HG02885 (cell line): Measurements from ENCODE around the gene C6orf15.

Experiments
- ATAC-seq: cut with Tn5 transposase; IDR thresholded peaks from one replicate; pipeline ENCODE4 v1.9.1; 2021; ENCODE audit warnings: mild to moderate bottlenecking; ENCODE audit not compliant: unreplicated experiment, poor library complexity

C6orf15 gene

DNA sequence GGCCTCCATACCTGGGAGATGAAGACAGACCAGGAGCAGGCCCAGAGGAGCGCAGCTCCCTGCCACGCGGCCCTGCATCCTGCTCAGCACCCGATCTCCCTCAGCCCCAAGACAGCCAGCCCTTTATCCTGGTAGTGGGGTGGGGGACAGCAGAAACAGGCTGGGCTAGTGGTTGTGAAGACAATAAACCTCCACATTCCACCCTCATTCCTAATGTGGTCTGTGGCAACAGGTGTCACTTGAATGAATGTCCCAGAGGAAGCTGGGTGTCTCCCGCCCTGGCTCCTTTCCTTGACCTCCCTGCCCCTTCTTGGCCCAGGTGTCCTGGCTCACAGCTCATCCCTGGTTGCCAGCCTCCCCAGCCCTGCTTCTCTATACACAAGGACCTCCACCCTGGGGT is at the start of gene C6orf15:
Gene C6orf15, minus strand, starts transcription at position 98 of the 400 bp plus-strand sequence. Its CDS starts 20 bp downstream, at position 78.
- ATAC-seq, result no peak

DNA sequence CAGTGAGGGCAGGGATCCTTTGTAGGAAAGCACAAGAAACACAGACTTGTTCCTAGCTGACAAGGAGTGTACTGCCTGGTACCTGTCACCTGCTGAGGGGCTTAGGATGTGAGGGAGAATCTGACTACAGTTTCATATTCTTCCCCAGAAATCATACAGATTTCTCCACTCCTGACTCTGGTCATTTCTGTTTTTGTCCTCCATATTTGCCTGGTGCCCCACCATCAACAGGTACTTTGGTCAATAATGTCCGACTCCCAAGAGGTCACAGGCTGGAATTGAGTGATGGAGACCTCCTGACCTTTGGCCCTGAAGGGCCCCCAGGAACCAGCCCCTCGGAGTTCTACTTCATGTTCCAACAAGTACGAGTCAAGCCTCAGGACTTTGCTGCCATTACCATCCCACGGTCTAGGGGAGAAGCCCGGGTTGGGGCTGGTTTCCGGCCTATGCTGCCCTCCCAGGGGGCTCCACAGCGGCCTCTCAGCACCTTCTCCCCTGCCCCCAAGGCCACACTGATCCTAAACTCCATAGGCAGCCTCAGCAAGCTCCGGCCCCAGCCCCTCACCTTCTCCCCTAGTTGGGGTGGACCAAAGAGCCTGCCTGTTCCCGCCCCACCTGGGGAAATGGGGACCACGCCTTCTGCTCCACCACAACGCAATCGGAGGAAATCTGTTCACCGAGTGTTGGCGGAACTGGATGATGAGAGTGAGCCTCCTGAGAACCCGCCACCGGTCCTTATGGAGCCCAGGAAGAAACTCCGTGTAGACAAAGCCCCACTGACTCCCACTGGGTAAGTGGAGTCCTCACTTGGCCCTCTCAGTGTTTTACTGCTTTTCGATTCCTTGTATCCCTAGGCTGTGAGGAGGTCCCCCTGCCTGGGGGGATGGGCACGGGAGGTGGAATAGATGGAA is 49.1 kb upstream of the C6orf15 start:
- ATAC-seq, result no peak

DNA sequence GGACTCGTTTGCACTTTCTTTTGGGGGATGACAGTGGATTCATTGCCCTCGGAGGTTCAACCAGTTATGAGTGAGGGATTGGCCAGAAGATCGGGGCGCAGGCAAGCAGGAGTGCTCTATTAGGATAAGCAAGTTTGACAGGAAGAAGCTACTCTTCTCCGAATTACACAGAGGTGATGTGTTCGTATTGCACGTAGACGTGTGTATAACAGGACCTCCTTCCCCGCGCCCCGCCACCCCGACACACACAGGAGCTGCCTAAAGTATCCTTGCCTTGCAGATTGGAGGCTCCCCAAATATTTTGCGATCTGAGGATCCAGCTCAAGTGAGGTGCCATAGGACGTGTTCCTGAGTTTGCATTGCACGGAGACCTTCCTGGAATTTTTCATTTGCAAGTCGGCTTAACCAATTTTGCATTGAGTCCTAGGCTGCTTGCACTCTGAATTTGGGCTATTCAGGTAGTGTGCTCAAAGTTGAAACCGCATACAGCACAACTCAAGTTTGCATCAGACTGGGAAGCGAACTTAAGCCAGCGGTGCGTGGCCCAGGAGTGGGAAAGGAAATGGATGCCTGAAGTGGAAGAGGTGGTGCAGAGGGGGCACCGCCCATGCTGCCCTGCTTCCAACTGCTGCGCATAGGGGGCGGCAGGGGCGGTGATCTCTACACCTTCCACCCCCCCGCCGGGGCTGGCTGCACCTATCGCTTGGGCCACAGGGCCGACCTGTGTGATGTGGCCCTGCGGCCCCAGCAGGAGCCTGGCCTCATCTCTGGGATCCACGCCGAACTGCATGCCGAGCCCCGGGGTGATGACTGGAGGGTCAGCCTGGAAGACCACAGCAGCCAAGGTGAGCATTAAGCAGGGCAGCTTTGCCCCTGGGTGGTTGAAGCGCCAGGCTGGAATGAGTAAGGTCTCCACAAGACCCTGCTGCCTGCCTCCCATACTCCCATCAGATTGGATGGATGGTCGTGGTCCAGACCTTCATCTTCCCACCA is 46.8 kb upstream of the C6orf15 start:
- ATAC-seq, result peak; percentile 1

DNA sequence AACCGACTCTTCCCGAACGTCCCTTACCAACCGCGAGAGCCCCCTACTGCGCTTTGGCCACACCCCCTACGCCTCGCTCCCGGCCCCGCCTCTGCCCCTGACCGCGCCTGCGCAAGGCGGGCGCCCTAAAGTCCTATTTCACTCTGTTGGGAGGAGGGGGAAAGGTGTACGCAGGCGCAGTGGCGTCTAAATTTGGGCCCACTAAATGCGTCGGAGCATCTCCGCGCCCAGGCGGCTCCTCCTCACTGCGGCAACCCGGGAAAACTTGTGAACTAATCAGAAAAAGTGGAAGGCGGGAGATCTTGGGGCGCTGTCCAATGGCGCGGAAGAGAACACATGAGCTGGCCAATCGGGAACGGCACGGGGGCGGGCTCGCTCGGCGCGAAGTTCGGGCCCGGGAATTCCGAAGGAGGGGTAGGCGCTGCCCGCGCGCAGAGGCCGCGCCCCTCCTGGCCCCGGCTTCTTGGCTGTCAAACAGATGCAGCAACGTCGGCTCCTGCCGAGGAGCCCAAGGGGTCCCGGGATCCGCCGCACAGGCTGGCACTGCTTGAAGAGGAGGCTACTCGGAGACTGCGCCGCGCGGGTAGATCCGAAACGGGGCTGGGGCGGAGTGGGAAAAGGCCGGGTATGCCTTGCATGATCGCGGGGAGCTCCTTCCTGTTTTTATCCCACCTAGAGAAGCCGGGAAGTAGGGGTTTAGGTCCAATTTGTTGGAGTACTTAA is 45.9 kb upstream of the C6orf15 start, which contains the start of gene TCF19:
Gene TCF19, plus strand, starts transcription at position 450 of the 723 bp plus-strand sequence. CDS start 881 bp downstream, outside the sequence.
- ATAC-seq, result peak; percentile 87

DNA sequence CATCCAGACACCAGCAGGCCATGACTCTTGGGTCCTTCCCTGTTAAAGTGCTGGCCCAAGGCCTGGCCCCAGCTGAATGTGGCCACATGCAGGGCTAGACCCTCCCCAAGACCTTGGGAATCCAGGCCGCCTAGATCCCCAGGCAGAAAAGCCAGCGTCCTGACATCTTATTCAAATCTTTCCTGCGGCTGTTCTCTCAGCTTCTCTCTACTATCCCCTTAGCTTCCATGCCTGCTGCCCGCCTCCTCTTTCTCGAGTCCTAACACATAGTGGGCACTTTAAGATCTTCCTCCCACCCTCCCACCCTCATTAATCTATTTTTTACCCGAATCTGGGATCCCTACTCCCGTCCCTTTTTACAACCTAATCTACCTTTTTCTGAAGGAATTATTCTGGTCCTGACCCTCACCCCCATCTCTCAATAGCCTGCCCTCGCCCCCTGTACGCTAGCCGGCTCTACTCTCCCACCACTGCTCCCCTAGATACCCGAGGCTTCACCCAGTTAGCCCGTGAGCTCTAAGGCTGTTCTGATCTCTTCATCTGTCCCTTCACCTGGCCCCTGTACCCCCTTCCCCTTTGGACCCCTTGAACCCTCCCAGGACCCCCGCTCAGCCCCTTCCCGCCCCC is 45.3 kb upstream of the C6orf15 start, which contains the start of gene CCHCR1:
Gene CCHCR1, minus strand, starts transcription at position 290 of the 627 bp plus-strand sequence. Its CDS starts 202 bp downstream, at position 88.
- no peak for ATAC-seq

DNA sequence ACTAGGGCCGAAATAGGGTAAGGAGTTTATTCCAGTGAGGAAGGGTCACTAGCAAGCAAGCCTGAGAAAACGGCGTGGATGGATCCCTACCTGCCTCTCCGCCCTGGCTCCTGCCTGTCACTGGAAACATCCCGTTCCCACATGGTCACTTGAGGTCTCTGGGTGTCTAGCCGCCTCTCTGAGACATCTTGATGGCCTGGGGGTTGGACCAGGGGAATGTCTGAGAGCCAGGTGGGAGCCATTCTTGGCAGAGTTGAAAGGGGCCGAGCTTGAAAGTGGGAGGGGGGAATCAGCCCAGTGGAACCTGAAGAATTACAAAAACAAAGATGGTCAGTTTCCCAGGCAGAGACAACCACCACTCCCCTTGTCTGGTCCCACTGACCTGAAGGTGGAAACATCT is 44.3 kb upstream of the C6orf15 start:
- no peak for ATAC-seq

DNA sequence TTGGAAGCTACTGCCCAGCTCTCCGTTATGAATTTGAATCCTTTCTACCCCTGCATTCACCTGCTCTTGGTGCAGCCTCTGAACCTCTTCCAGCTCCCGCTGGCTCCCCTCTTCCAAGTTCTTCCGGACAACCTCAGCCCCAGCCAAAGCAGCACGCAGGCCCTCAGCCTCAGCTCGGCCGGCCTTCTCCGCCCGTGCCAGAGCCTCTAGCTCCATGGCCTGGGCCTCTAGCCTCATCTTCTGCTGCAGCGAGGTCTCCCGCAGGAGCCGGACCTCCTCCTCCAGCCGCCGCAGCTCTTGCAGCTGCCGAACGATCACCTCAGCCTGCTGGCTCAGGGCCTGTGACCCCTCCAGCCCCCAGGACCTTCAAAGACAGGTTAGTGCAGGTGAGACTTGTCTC is 42.1 kb upstream of the C6orf15 start:
- no peak for ATAC-seq

DNA sequence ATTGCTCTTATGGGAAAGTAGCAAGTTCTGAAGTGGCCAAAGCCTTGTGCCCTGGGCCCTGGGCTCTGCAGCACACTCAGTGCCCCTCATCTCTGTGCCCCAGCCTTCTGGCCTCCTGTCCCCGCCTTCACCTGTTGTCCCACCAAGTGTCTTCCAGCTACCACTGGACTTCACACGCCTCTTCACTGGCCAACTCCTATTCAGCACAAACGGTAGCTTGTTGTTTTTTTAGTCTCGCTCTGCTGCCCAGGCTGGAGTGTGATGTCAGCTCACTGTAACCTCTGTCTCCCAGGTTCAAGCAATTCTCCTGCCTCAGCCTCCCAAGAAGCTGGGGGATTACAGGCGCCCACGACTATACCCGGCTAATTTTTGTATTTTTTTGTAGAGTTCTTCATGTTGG is 40.4 kb upstream of the C6orf15 start:
- ATAC-seq, result no peak

DNA sequence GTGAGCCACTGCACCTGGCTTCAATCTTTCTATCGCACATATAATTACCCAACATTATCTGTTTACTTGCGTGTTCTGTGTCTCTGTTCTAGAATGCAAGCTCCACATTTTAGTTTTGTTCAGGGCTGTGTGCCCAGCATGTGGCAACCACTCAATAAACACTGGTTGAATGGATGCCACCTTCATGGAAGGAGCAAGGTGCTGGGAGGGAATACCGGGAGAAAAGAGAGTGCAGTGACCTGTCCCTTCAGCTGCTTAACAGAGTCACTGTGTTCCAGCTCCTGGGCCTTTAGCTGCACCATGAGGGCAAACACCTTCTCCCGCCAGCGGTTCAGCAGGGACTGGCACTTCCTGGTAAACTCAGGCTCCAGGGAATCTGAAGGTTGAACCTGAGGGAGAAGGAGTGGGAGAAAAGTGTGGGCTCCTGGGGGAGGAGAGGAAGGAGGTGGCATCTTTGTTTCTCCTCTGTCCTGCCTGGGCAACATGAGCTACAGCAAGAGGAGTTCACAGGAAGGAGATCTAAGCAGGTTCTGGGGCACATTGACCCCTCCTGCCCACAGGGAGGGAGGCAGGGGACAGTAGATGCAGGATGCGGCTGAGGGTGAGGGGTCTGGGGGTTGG is 37.6 kb upstream of the C6orf15 start:
- no peak for ATAC-seq

DNA sequence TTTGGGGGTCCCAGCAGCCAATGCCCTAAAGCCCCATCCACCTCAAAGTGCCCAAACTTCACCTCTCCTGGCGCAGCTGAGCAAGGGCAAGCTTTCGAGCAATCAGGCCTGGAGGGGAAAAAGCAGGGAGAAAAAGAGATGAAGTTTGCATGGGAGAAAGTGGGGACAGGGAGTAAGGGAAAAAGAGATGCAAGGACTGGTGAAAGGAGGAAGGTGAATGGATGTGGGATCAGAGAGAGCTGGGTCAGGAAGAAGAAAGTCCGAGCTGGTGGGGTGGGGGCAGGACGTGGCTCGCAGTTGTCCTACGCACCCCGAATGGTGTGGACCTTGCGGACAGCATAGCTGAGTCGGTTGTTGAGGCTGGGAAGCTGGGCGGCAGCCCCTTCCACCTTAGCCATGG is 33.0 kb upstream of the C6orf15 start:
- no peak for ATAC-seq

DNA sequence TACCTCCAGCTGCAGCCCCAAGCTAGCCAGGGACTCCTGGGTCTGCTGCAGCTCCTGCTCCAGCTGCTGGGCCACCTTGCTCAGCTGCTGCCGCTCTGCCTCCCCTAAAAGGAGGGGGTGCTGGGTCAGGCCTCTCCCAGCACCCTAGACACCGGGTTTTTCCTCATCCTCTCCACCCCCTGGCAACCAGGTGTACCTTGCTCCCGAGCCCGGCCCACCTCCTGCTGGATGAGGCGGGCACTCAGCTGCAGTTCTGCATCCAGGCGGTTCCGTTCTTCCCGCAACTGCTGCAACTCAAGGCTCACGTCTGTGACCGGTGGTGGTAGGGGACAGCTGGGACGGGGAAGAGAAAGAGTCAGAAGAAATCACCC is 32.6 kb upstream of the C6orf15 start:
- ATAC-seq, result no peak

DNA sequence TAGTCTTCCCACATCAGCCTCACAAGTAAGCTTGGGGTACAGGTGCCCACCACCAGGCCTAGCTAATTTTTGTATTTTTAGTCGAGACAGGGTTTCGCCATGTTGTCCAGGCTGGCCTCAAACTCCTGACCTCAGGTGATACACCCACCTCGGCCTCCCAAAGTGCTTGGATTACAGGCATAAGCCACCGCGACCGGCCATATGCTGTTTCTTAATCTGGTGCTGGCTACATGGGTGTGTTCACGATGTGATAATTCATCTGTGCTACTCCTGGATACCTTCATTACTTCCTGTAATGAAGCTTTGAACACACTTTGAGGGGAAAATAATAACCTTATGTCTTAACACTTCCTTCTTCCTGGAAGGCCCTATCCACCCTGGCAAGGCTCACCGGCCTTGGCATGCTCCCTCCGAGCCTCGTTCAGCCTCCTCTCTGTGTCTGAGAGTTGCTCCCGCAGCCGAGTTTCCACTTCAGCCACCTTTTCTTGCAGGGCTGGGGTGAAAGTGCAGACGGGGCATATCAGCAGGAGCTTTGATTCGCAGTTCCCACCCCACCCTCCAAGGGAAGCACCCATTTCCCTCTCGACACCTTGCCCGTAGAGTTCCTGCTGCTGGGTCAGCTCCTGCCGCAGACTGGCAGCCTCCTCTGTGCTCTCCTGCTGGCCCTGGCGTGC is 32.1 kb upstream of the C6orf15 start:
- ATAC-seq, result no peak

DNA sequence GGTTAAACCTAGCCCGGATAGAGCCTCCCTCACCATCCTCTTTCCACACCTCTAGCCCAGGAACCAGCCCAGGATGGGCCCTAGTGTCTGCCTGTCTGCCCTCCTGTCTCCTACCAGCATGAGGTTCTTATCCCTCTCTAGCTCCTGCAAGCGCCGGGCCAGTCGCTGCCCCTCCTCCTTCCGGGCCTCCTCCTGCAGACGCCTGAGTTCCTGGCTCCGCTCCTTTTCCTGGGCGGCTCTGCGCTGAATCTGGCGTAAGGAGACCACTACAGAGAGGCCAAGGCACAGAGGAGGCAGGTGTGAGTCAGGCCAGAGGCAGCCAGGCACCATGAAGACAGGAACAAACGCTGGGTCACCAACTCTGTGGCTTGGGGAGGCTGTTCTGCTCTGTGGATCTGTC is 30.8 kb upstream of the C6orf15 start:
- ATAC-seq, result no peak

DNA sequence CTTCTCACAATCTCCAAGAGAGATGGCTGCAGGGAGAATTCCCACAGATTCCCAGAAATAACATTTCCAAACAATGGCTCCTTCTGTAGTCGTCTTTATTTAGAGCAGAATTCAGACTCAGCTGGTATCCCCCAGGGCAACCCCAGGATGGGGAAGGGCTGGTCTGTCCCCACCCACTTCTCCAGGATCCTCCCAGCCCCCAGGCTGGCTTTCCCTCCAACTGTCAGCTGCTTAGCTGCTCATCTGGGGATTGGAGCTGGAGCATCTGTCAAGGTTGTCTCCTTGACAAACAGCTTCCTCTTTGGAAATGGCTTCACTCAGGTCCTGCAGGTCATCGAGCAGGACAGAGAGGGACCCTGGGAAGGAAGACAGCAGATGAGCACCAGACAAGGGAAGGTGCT is 30.0 kb upstream of the C6orf15 start:
- no peak for ATAC-seq

DNA sequence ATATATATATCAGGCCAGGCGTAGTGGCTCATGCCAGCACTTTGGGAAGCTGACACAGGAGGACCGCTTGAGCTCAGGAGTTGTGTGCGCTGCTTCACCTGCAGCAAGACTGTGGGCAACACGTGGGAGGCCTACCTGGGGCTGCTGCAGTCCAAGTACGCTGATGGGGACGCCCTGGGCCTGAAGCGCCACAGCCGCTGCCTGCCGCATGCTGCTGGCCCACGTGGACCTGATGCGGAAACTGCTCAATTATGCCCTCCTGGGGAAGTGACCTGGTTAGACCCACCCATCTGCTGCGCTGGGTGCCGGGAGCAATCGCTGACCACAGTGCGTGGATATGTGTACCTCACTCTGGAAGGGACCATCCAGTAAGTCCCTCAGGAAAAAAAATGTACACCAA is 28.3 kb upstream of the C6orf15 start:
- no peak for ATAC-seq

DNA sequence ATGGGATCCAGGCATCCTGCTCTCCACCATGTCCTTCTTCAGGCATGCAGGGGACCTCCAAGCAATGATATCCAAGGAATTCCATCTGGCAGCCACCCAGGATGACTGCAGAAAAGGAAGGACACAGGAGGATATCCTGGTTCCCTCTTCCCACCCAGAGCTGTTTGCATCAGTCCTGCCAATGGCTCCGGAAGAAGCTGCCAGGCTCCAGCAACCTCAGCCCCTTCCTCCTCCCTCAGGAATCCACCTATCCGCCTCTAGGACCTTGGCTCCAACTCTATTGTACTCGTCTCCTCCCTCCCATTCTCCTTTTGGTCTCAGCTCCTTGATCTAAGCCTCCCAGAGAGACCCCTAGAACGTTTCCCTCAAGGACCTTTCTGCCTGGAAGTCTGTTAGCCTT is 27.2 kb upstream of the C6orf15 start:
- ATAC-seq, result no peak

DNA sequence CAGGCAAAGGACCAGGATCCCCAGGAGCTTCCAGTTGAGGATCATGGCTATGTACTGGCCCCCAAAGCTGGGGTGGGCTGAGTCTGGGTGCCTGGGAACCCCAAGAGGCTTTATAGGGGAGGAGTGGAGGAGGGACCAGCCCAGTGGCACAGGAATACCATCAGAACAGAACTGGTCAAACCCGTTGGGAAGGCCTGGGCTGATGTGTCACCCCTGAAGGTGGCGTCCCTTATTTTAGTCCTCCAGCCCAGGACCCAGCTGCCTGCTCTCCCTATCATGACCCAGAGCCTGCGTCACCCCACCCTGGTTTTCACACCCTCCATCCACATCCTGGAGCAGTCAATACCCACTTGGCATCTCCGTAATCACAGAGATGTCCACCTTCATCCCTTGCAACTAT is 26.6 kb upstream of the C6orf15 start, which contains the start of gene PSORS1C2:
Gene PSORS1C2, minus strand, starts transcription at position 85 of the 400 bp plus-strand sequence. Its CDS starts 40 bp downstream, at position 45.
- no peak for ATAC-seq

DNA sequence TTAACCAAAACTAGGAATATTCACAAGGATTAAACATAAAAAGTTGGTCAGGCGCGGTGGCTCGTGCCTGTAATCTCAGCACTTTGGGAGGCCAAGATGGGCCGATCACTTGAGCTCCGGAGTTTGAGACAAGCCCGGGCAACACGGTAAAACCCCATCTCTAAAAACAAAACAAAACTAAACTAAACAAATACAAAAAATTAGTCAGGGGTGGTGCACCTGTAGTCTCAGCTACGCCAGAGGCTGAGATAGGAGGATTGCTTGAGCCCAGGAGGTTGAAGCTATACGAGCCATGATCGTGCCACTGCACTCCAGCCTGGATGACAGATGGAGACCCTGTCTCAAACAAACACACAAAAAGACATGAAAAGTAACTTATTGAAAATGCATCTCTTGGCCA is 23.3 kb upstream of the C6orf15 start:
- no peak for ATAC-seq

DNA sequence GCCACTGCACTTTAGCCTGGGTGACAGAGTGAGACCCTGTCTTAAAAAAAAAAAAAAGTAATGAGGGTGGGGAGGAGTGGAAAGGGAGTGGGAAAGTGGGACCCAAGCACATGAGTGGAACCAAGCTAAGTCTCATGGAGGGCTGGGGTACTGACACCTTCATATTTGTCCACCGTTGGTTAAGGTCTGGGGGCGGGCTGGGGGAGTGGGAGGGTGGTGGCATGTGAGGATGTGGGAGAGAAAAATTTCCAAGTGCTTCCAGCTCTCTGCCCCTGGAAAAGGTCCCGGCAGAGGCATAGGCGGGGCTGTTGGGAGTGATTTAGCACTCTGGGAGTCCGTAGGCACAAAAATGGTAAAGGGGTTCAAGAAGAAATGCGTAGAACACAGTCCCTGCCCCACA is 20.4 kb upstream of the C6orf15 start:
- no peak for ATAC-seq
